IPS-NIHi11 (cell line): ENCODE data around the gene KRTAP5-11.
"Not testable (repeated sequence)": the region's sequence is repeated elsewhere in the genome, so short reads cannot be mapped to it uniquely, and the experiment has no call there.

Experiments
- DNase-seq: peaks from one replicate; pipeline ENCODE4 v3.0.0; 2012; ENCODE audit warnings: mixed read lengths, low spot score

Gene KRTAP5-11

DNA sequence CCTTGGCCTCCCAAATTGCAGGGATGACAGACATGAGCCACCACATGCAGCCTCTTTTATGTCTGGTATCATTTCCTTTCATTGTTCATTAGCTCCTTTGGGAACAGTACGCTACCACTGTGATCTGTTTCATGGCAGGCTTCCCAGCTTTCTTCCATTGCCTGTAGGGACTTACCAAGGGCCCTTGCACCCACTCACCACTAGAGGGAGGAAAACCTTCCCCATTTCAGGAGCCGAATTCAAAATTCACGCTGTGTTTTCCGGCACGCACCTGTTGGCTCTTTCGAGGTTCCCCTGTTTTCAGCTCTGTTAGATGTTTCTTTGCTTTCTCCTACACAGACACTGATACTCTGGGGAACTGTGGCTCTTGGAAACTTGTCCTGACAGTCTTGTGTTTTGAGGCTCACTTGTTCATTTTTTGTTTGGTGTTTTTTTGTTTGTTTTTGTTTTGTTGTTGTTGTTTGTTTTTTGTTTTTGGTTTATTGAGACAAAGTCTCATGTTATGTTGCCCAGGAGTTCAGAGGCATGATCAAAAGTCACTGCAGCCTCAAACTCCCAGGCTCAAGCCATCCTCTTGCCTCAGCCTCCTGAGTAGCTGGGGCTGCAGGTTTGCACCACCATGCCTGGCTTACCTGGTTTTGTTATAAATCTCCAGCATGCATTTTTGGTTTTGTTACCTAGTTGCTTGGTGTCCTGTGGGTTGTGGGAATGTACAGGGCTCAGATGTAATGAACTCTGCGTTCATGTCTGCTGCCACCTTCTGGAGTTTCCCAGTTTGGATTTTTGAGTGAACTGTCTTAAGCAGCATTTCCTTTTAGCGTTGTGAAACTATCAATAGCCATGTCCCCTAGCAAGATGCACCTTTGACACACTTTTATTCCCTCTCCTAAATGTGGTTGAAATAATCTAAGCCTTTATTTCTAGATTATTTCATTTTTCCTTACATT, 2.3 kb downstream of the KRTAP5-11 start:
- peak; percentile 75 for DNase-seq

GRCh38 chr11:71579513-71579912, 3.2 kb downstream of the KRTAP5-11 start:
- not testable (repeated sequence) for DNase-seq

GRCh38 chr11:71577469-71578004, 5.1 kb downstream of the KRTAP5-11 start:
- DNase-seq: no peak

DNA sequence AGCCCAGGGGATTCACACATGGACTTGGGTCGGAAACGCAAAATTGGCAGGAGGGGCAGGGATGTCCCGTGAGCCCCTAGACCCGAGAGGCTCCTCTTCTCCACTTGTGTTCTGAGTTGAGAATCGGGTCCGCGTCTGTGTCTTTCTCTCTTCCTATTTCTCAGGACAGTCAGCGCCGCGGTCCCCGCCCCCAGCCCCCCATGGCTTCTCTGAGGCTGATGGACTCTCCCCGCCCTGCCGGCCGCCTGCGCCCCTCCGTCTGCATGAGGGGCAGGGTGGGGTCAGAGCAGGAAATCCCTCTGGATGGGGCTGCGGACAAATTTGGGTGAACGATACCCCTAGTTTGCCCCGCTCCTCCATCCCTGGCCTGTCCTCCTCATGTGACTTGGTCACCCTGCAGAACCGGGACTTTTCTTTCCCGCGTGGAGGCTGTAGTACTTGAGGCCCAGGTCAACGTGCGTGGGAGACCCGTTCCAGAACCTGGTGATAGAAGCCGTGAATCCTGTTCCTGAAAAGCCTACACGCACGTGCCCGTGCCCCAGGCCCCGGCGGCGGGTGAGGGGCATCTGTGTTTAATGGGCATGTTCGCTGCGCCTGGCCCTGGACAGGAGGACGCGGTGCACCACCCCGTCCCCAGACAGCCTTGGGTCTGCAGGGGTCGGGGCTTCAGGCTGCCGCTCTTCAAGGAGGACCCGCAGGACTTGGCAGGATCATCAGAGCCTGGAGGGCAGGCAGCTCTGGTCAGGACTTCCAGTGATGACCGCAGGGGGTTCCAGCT, 5.8 kb downstream of the KRTAP5-11 start:
- DNase-seq: not testable (repeated sequence)

DNA sequence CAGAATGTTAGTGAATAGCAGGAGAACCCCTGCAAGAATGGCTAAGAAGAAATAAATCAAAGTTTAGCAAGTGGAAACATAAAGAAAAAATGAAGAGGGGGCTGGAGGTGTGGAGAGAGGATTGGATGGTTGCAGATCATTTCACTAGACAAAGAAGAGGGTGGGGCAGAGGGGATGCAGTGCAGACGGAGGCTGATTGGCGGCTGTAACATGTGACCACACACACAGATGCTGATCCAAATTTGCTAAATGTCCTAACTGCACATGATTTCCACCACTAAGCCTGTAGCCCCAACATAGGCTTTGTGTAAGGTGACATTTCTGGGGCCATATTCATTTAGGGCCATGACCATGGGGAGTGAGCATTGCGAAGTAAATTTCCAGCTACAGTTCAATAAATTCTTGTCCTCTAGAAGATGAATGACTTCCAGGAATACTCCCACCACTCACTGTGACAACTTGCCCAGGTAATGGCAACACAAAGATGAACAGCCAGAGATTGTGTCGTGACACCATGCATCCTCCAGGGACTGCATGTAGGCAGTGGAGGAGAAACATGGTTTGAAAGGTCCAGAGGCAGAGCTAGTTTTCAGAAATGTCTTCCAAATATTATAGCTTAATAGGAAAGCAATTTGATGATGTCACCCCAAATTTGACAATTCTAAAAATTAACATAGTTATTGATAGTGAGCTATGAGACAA, 6.8 kb downstream of the KRTAP5-11 start:
- no peak for DNase-seq

- DNase-seq: no peak
Observed at GRCh38 chr11:71574418-71574817, 8.3 kb downstream of the KRTAP5-11 start.

GRCh38 chr11:71572811-71573210, 9.9 kb downstream of the KRTAP5-11 start:
- DNase-seq: no peak

- DNase-seq: not testable (repeated sequence)
Observed at GRCh38 chr11:71571101-71571850, 11.4 kb downstream of the KRTAP5-11 start.

GRCh38 chr11:71568704-71569349, 13.8 kb downstream of the KRTAP5-11 start:
- DNase-seq: no peak

GRCh38 chr11:71567633-71568032, 15.0 kb downstream of the KRTAP5-11 start:
- DNase-seq: not testable (repeated sequence)

GRCh38 chr11:71566626-71567599, 15.8 kb downstream of the KRTAP5-11 start:
- DNase-seq: not testable (repeated sequence)

DNA sequence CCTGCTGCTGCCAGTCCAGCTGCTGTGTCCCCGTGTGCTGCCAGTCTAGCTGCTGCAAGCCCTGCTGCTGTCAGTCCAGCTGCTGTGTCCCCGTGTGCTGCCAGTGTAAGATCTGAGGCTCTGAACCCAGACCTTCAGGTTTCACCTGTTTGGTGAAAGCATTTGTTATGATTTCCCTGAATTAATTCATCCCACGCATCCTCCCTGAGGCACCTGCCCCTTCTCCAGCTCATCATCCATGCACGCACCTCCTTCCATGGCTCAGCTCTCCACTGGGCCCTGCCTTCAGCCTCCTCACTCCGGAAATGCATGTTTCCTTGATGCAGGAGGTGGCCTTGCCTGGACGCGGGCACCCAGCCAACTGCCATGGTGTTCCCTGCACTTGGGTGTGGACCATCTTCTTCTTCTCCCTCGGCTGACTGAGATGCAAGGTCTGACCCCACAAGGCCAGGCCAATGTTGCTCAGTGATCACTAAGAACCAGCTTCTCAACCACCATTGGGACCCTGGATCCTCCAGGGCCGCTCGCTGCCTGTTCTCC, 16.5 kb downstream of the KRTAP5-11 start:
- DNase-seq: no peak

DNA sequence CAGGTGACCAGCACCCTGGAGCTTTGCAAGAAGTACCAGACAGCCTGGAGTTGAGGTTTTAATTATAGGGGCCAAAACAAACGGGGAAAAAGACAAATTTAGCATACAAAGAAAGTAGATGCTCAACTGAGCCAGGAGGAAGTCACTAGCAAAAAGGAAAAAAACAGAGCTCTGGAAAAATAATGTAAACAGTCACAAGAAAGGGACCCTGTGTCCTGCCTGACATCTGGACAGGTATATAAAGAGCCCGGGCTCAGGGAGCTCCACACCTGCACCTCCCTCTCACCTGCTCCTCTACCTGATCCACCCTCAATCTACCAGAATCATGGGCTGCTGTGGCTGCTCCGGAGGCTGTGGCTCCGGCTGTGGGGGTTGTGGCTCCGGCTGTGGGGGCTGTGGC, 17.4 kb downstream of the KRTAP5-11 start, which contains the start of gene KRTAP5-10:
TSS of gene KRTAP5-10 (plus strand) at position 301 of the 400 bp plus-strand sequence. CDS start at position 326, 25 bp downstream.
- DNase-seq: no peak

DNA sequence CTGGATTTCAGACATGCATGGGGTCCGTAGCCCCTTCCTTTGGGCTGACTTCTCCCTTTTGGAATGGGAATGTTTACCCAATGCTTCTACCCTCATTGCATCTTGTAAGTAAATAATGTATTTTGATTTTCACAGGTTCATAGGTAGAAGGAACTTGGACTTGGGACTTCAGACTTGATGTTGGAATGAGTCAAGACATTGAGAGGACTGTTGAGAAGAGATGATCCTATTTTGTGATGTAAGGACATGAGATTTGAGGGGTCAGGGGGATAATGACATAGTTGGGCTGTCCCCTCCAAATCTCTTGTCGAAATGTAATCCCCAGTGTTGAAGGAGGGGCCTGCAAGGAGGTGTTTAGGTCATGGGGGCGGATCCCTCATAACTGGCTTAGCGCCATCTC, 18.2 kb downstream of the KRTAP5-11 start:
- DNase-seq: no peak

DNA sequence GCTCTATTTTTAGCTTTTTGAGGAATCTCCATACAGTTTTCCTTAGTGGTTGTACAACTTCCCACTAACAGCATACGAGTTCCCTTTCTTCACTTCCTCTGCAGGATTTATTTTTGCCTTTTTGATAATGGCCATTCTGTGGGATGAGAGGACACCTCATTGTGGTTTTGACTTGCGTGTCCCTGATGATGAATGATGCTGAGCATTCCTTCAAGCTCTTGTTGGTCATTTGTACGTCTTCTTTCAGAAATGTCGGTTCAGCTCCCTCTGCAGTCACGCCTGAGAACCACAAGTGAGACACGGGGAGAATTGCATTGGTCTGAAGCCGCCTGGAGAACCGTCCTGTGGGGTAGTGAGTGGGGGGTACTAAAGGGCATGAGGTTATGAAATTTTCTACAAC, 19.3 kb downstream of the KRTAP5-11 start:
- DNase-seq: peak; percentile 71

DNA sequence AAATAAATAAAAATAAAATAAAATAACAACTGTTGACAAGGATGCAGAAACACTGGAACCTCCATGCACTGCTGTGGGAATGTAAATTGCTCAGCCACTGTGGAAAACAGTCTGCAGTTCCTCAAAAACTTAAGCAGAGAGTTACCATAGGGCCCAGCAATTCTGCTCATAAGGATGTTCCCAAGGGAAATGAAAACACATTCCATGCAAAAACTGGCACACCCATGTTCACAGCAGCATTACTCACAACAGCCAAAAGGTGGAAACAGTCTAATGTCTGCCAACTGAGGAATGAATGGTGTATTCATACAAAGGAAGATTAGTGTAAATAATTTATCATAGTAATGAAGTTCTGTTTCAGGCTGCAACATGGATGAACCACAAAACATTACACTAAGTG, 20.6 kb downstream of the KRTAP5-11 start:
- no peak for DNase-seq

DNA sequence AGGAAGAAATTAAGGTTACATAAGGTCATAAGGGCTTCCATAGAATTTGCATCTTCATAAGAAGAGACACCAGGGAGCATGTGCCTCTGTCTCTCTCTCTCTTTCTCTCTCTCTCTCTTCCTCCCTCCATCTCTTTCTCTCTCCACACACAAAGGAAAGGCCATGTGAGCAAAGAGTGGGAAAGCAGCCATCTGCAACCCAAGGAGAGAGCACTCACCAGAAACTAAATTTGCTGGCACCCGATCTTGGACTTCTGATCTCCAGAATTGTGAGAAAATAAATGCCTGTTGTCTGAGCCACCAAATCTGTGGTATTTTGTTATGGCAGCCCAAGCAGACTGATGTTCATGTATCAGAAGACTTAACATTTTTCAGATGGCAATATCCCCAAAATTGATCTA, 23.7 kb downstream of the KRTAP5-11 start:
- no peak for DNase-seq

- no peak for DNase-seq
Observed at GRCh38 chr11:71557257-71557656, 25.4 kb downstream of the KRTAP5-11 start.

DNA sequence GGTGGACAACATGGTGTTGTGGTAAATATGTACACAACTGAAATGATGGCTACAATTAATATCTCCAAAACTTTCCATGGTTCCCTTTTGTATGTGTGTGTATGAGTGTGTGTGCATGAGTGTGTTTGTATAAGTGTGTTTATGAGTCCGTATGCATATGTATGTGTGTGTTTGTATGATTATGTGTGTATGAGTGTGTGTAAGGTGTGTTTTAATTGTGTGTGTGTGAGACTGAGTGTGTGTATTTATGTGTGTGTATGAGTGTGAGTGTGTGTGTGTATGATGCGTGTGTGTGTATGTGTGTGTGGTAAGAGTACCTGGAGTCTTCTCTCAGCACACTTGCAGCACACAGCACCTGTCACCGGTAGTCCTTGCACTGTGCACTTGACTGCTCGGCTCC, 26.7 kb downstream of the KRTAP5-11 start:
- no peak for DNase-seq
